Esophagus muscularis mucosa (tissue), 4 donors: ENCODE data around the gene TSNAXIP1. TPM values are rescaled to one million over a fixed set of nuclear protein-coding genes. Genes with fewer than 3 reads are reported as not detected.

Experiments
- DNase-seq: peaks from one replicate; pipeline ENCODE4 v3.0.0-alpha.2; 2017; ENCODE audit errors: extremely low spot score
- H3K27ac ChIP-seq, 4 donors: fragments of 200-600 bp; sonication (generic); replicated peaks in 1 of 4; 1 replicate in 3 of 4; 2 replicates in 1 of 4; pipeline ENCODE4 v1.5.1; 2016 to 2019; ENCODE audit warnings: mild to moderate bottlenecking in 1 of 4
- H3K27me3 ChIP-seq, 4 donors: fragments of 200-600 bp; sonication (generic); one replicate each; pipeline versions ENCODE4 v1.5.1 to v1.6.0; 2016 to 2019
- H3K36me3 ChIP-seq, 4 donors: fragments of 200-600 bp; sonication (generic); one replicate each; pipeline ENCODE4 v1.5.1; 2016 to 2019
- H3K4me1 ChIP-seq, 4 donors: fragments of 200-600 bp; sonication (generic); one replicate each; pipeline ENCODE4 v1.5.1; 2016 to 2019
- H3K4me3 ChIP-seq, 4 donors: fragments of 200-600 bp; sonication (generic); 1 replicate in 2 of 4; 2 replicates in 2 of 4; pipeline ENCODE4 v1.5.1; 2016 to 2019; ENCODE audit warnings: mild to moderate bottlenecking in 4 of 4, moderate library complexity in 1 of 4
- H3K9me3 ChIP-seq, 4 donors: fragments of 200-600 bp; sonication (generic); 1 replicate in 3 of 4; 2 replicates in 1 of 4; pipeline ENCODE4 v1.5.1; 2016 to 2019
- CTCF ChIP-seq, 3 experiments: fragments of 200-600 bp in 2 of 3; fragments of 450-650 bp in 1 of 3; sonication (generic) in 2 of 3; IDR thresholded peaks; one replicate each; pipeline ENCODE4 v1.5.1; 2017 to 2019; ENCODE audit warnings: antibody characterized with exemption in 3 of 3, mild to moderate bottlenecking in 2 of 3, moderate library complexity in 1 of 3
- EP300 ChIP-seq: sonication (generic); formaldehyde crosslinking; IDR thresholded peaks from one replicate; pipeline ENCODE4 v1.6.1; 2017; ENCODE audit warnings: antibody characterized with exemption
- POLR2A ChIP-seq: fragments of 450-650 bp; IDR thresholded peaks from one replicate; pipeline ENCODE4 v1.6.1; 2017; ENCODE audit warnings: antibody characterized with exemption, moderate library complexity, mild to moderate bottlenecking, low read depth
- POLR2AphosphoS5 ChIP-seq, 2 donors: sonication (generic); formaldehyde crosslinking; IDR thresholded peaks; one replicate each; pipeline ENCODE4 v1.6.1; 2017; ENCODE audit warnings: antibody characterized with exemption in 2 of 2
- WGBS: methylation state at CpG from one replicate; pipeline ENCODE4 v1.1.5; 2018; 5-methylcytosine and 5-hydroxymethylcytosine counted together
- intact Hi-C: fragments of 100-400 bp; cut with DNase I; formaldehyde crosslinking; loops from one replicate; pipeline ENCODE4 v1.15.1; 2023
- total RNA-seq, 4 donors: library from RNA; depleted of rRNA; stranded (reverse); fragments of >200 nt; gene quantifications; one replicate each; pipeline versions ENCODE4 v1.1.0 to v1.2.1, GENCODE V29; 2016

Gene TSNAXIP1
- total RNA-seq, 4 donors from 2014 or later: 0.83 to 2.2 (median 1.1) TPM

- WGBS: 100% methylated on average over 2 of the region's 2 CpGs
- intact Hi-C loops: no loop called here
- Histone ChIP-seq H3K36me3 (peaks cover 0 to 63% (median 45%) of the 10 kb centered on the region in 4 donors), H3K4me1 (peaks cover 25 to 60% (median 34%) of the 10 kb centered on the region in 4 donors), H3K4me3 (no peak overlapping the region), H3K27ac (no peak overlapping the region), H3K27me3 (no peaks in the 10 kb centered on the region), H3K9me3 (no peaks in the 10 kb centered on the region)
- TF ChIP-seq POLR2AphosphoS5 (IDR thresholded peaks at IDR 0.05) (no peak), POLR2A (no peak), EP300 (no peak), CTCF (IDR thresholded peaks at IDR 0.05) (no peak)
- DNase-seq: no peak
These were observed 4.8 kb upstream of the TSNAXIP1 start for GRCh38 chr16:67801883-67802282.

GRCh38 chr16:67803894-67804293 lies 2.8 kb upstream of the TSNAXIP1 start:
- Histone ChIP-seq H3K4me3 (no peak overlapping the region), H3K4me1 (peaks cover 34 to 68% (median 42%) of the 10 kb centered on the region in 4 donors), H3K36me3 (peaks cover 0 to 46% (median 36%) of the 10 kb centered on the region in 4 donors), H3K27ac (no peak overlapping the region), H3K27me3 (no peaks in the 10 kb centered on the region), H3K9me3 (no peaks in the 10 kb centered on the region)
- intact Hi-C loops: no loop called here
- no peak for TF ChIP-seq CTCF (IDR thresholded peaks at IDR 0.05)
- no peak for TF ChIP-seq POLR2A
- TF ChIP-seq EP300: no peak
- no peak for TF ChIP-seq POLR2AphosphoS5 (IDR thresholded peaks at IDR 0.05)
- 83% methylated on average over 3 of the region's 3 CpGs for WGBS
- no peak for DNase-seq

GRCh38 chr16:67804853-67805542 lies 1.7 kb upstream of the TSNAXIP1 start:
- peak overlapping the region in 1 of 4 donors; percentile 86 for H3K27ac ChIP-seq
- no peaks in the 10 kb centered on the region for H3K27me3 ChIP-seq
- DNase-seq: no peak
- H3K4me1 ChIP-seq: peaks cover 32 to 61% (median 39%) of the 10 kb centered on the region in 4 donors
- H3K36me3 ChIP-seq: peaks cover 0 to 36% (median 29%) of the 10 kb centered on the region in 4 donors
- 92% methylated on average over 4 of the region's 4 CpGs for WGBS
- no peak for TF ChIP-seq EP300
- TF ChIP-seq POLR2AphosphoS5 (IDR thresholded peaks at IDR 0.05): no peak
- no peak for TF ChIP-seq CTCF (IDR thresholded peaks at IDR 0.05)
- TF ChIP-seq POLR2A: no peak
- intact Hi-C loops: loop anchor here (5.0 kb wide), 1 partner anchor 143 kb away; the partner anchor contains the start of genes ACD and PARD6A
- peak overlapping the region; percentile 70 to 100 (median 94) for H3K4me3 ChIP-seq
- H3K9me3 ChIP-seq: no peaks in the 10 kb centered on the region

- Histone ChIP-seq H3K27ac (peak overlapping the region; percentile 82 to 92 (median 89)), H3K4me3 (peak overlapping the region; percentile 70 to 100 (median 94)), H3K36me3 (peaks cover 0 to 28% (median 25%) of the 10 kb centered on the region in 4 donors), H3K4me1 (peaks cover 25 to 52% (median 31%) of the 10 kb centered on the region in 4 donors), H3K9me3 (no peaks in the 10 kb centered on the region), H3K27me3 (no peaks in the 10 kb centered on the region)
- TF ChIP-seq POLR2A: no peak
- TF ChIP-seq CTCF (IDR thresholded peaks at IDR 0.05): no peak
- TF ChIP-seq POLR2AphosphoS5 (IDR thresholded peaks at IDR 0.05): no peak
- no peak for TF ChIP-seq EP300
- WGBS: 0% methylated on average over 26 of the region's 26 CpGs
- no peak for DNase-seq
- intact Hi-C loops: loop anchor here (5.0 kb wide), 1 partner anchor 144 kb away; the partner anchor contains the start of genes ACD and PARD6A
These were observed 816 bp upstream of the TSNAXIP1 start for GRCh38 chr16:67805718-67806427.
